Trophoblast cell (in vitro differentiated cells and primary cell): ENCODE data around the gene KIF25.

Source experiments
- DNase-seq, 2 donors: peaks; one replicate each; pipeline ENCODE4 v3.0.0-alpha.2; 2016
- H2AFZ ChIP-seq: 2 replicates; pipeline ENCODE4 v1.6.1; 2013; ENCODE audit warnings: low read length, moderate library complexity, mild to moderate bottlenecking; ENCODE audit not compliant: insufficient read depth, poor library complexity
- H2AK5ac ChIP-seq: 2 replicates; pipeline ENCODE4 v1.6.1; 2013; ENCODE audit warnings: mild to moderate bottlenecking, low read length
- H2BK120ac ChIP-seq: 2 replicates; pipeline ENCODE4 v1.6.1; 2013; ENCODE audit warnings: low read length, mild to moderate bottlenecking, moderate library complexity; ENCODE audit not compliant: insufficient read depth, poor library complexity
- H2BK12ac ChIP-seq: 2 replicates; pipeline ENCODE4 v1.6.1; 2013; ENCODE audit warnings: mild to moderate bottlenecking, low read length, moderate library complexity
- H2BK5ac ChIP-seq: 2 replicates; pipeline ENCODE4 v1.6.1; 2013; ENCODE audit warnings: low read length, low read depth, moderate library complexity, mild to moderate bottlenecking; ENCODE audit not compliant: poor library complexity
- H3K14ac ChIP-seq: 2 replicates; pipeline ENCODE4 v1.6.1; 2013; ENCODE audit warnings: mild to moderate bottlenecking, low read length
- H3K18ac ChIP-seq: 2 replicates; pipeline ENCODE4 v1.6.1; 2013; ENCODE audit warnings: mild to moderate bottlenecking, low read length
- H3K23ac ChIP-seq: 2 replicates; pipeline ENCODE4 v1.6.1; 2013; ENCODE audit warnings: low read length
- H3K27ac ChIP-seq: 2 replicates; pipeline ENCODE4 v1.5.1; 2013; ENCODE audit warnings: low read depth, mild to moderate bottlenecking, inconsistent platforms, low read length, moderate library complexity
- H3K27me3 ChIP-seq: 2 replicates; pipeline ENCODE4 v1.6.1; 2013; ENCODE audit warnings: inconsistent platforms, mild to moderate bottlenecking, low read length, moderate library complexity; ENCODE audit not compliant: insufficient read depth
- H3K36me3 ChIP-seq, 2 experiments: 1 replicate in 1 of 2; 2 replicates in 1 of 2; pipeline ENCODE4 v1.6.1; 2013; ENCODE audit warnings: low read length in 2 of 2, mild to moderate bottlenecking in 2 of 2, moderate library complexity in 1 of 2; ENCODE audit not compliant: insufficient read depth in 2 of 2, control insufficient read depth in 1 of 2
- H3K4ac ChIP-seq: 2 replicates; pipeline ENCODE4 v1.6.1; 2013; ENCODE audit warnings: low read depth, mild to moderate bottlenecking, low read length, moderate library complexity
- H3K4me1 ChIP-seq, 2 experiments: 1 replicate in 1 of 2; 2 replicates in 1 of 2; pipeline ENCODE4 v1.6.1; 2013; ENCODE audit warnings: low read length in 2 of 2, mild to moderate bottlenecking in 2 of 2, moderate library complexity in 1 of 2; ENCODE audit not compliant: insufficient read depth in 2 of 2, control insufficient read depth in 1 of 2
- H3K4me2 ChIP-seq: 2 replicates; pipeline ENCODE4 v1.6.1; 2013; ENCODE audit warnings: inconsistent platforms, mild to moderate bottlenecking, low read length, moderate library complexity
- H3K4me3 ChIP-seq: 2 replicates; pipeline ENCODE4 v1.5.1; 2013; ENCODE audit warnings: mild to moderate bottlenecking, low read depth, low read length, inconsistent platforms
- H3K79me1 ChIP-seq: one replicate; pipeline ENCODE4 v1.6.1; 2013; ENCODE audit warnings: low read length
- H3K79me2 ChIP-seq: 2 replicates; pipeline ENCODE4 v1.6.1; 2013; ENCODE audit warnings: low read length, mild to moderate bottlenecking; ENCODE audit not compliant: control insufficient read depth, insufficient read depth, poor library complexity
- H3K9ac ChIP-seq: 2 replicates; pipeline ENCODE4 v1.6.1; 2013; ENCODE audit warnings: mild to moderate bottlenecking, low read length
- H3K9me3 ChIP-seq: 2 replicates; pipeline ENCODE4 v1.6.1; 2013; ENCODE audit warnings: low read depth, mild to moderate bottlenecking, control low read depth, inconsistent platforms, low read length; ENCODE audit not compliant: insufficient read depth
- H4K12ac ChIP-seq: 2 replicates; pipeline ENCODE4 v1.6.1; 2013; ENCODE audit warnings: low read depth, mild to moderate bottlenecking, low read length, moderate library complexity
- H4K8ac ChIP-seq: 2 replicates; pipeline ENCODE4 v1.6.1; 2013; ENCODE audit warnings: low read depth, mild to moderate bottlenecking, low read length, moderate library complexity
- H4K91ac ChIP-seq: one replicate; pipeline ENCODE4 v1.6.1; 2013; ENCODE audit warnings: low read depth, mild to moderate bottlenecking, low read length, moderate library complexity
- WGBS: extraction: QIAGEN DNeasy Blood & Tissue Kit; methylation state at CpG from one replicate; pipeline ENCODE4 v1.1.7; 2013; ENCODE audit warnings: missing lambda C conversion rate; ENCODE audit not compliant: insufficient read length, insufficient coverage; ENCODE audit errors: extremely low coverage; 5-methylcytosine and 5-hydroxymethylcytosine counted together

KIF25 gene

GRCh38 chr6:168038576-168039140 is 41.2 kb downstream of the KIF25 start:
- no peak overlapping the region for H3K14ac ChIP-seq
- WGBS: no CpG with 5 or more reads among the region's 13 CpGs
- H2BK5ac ChIP-seq: no peak overlapping the region
- H3K27me3 ChIP-seq: no peaks in the 10 kb centered on the region
- H4K91ac ChIP-seq: no peak overlapping the region
- no peak overlapping the region for H3K4ac ChIP-seq
- H4K8ac ChIP-seq: no peak overlapping the region
- no peaks in the 10 kb centered on the region for H3K36me3 ChIP-seq
- no peaks in the 10 kb centered on the region for H3K79me1 ChIP-seq
- H3K18ac ChIP-seq: no peak overlapping the region
- peaks cover 24% of the 10 kb centered on the region for H3K9me3 ChIP-seq
- H4K12ac ChIP-seq: no peak overlapping the region
- no peak overlapping the region for H3K4me2 ChIP-seq
- no peak overlapping the region for H2BK120ac ChIP-seq
- no peak overlapping the region for H3K23ac ChIP-seq
- no peak overlapping the region for H2AK5ac ChIP-seq
- no peak overlapping the region for H2BK12ac ChIP-seq
- no peak overlapping the region for H2AFZ ChIP-seq
- no peak for DNase-seq
- H3K9ac ChIP-seq: no peak overlapping the region
- H3K4me1 ChIP-seq: peaks cover 5 to 15% of the 10 kb centered on the region in 2 experiments
- H3K4me3 ChIP-seq: peak overlapping the region; percentile 16
- no peak overlapping the region for H3K27ac ChIP-seq
- no peaks in the 10 kb centered on the region for H3K79me2 ChIP-seq

DNA sequence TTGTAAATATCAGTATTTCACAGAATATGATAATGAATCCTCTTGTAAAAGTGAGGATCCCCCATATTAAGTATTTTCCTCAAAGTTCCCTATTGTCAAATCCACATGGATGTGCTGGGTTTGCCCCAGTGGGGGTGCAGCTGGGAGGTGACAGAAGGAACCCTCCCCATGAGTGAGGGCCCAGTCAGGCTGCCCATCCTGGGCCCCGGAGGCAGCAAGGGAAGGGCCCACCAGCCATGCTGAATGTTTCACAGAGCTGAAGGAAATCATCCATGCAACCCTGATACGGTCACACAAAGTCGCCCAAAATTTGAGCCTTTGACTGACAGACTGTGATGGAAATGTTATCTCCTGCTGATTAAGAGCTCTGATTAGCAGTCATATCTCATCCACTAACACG is 41.8 kb downstream of the KIF25 start:
- Histone ChIP-seq H3K9ac (no peak overlapping the region), H2AFZ (no peak overlapping the region), H2BK120ac (no peak overlapping the region), H3K79me1 (no peaks in the 10 kb centered on the region), H3K79me2 (no peaks in the 10 kb centered on the region), H3K4ac (no peak overlapping the region), H4K8ac (no peak overlapping the region), H3K18ac (no peak overlapping the region), H3K4me1 (peaks cover 8 to 16% of the 10 kb centered on the region in 2 experiments), H2AK5ac (no peak overlapping the region), H3K4me3 (no peak overlapping the region), H4K12ac (no peak overlapping the region), H2BK5ac (no peak overlapping the region), H3K14ac (no peak overlapping the region), H3K9me3 (peaks cover 24% of the 10 kb centered on the region), H3K36me3 (no peaks in the 10 kb centered on the region), H2BK12ac (no peak overlapping the region), H3K4me2 (no peak overlapping the region), H4K91ac (no peak overlapping the region), H3K27ac (no peak overlapping the region), H3K27me3 (no peaks in the 10 kb centered on the region), H3K23ac (no peak overlapping the region)
- WGBS: no CpG with 5 or more reads among the region's 4 CpGs
- DNase-seq: no peak

- Histone ChIP-seq H3K4me3 (no peak overlapping the region), H3K23ac (no peak overlapping the region), H4K12ac (no peak overlapping the region), H3K36me3 (no peaks in the 10 kb centered on the region), H4K8ac (no peak overlapping the region), H3K14ac (no peak overlapping the region), H2BK12ac (no peak overlapping the region), H3K27ac (no peak overlapping the region), H4K91ac (no peak overlapping the region), H3K9me3 (peaks cover 24% of the 10 kb centered on the region), H3K4me1 (peaks cover 8 to 16% of the 10 kb centered on the region in 2 experiments), H2BK120ac (no peak overlapping the region), H3K4ac (no peak overlapping the region), H2AK5ac (no peak overlapping the region), H3K9ac (no peak overlapping the region), H3K4me2 (no peak overlapping the region), H3K27me3 (no peaks in the 10 kb centered on the region), H2AFZ (no peak overlapping the region), H3K79me1 (no peaks in the 10 kb centered on the region), H2BK5ac (no peak overlapping the region), H3K79me2 (no peaks in the 10 kb centered on the region), H3K18ac (no peak overlapping the region)
- no CpG with 5 or more reads among the region's 13 CpGs for WGBS
- no peak for DNase-seq
Observed at GRCh38 chr6:168039849-168040248, 42.4 kb downstream of the KIF25 start.

GRCh38 chr6:168040856-168041496 is 43.5 kb downstream of the KIF25 start:
- DNase-seq: no peak
- Histone ChIP-seq H2AK5ac (no peak overlapping the region), H4K12ac (no peak overlapping the region), H3K4ac (no peak overlapping the region), H2BK5ac (no peak overlapping the region), H3K36me3 (no peaks in the 10 kb centered on the region), H3K27me3 (no peaks in the 10 kb centered on the region), H4K91ac (no peak overlapping the region), H3K23ac (no peak overlapping the region), H3K9ac (no peak overlapping the region), H2BK120ac (no peak overlapping the region), H2AFZ (no peak overlapping the region), H3K14ac (no peak overlapping the region), H3K4me2 (no peak overlapping the region), H3K79me2 (no peaks in the 10 kb centered on the region), H3K18ac (no peak overlapping the region), H3K4me1 (peaks cover 8 to 12% of the 10 kb centered on the region in 2 experiments), H3K79me1 (no peaks in the 10 kb centered on the region), H3K27ac (no peak overlapping the region), H4K8ac (no peak overlapping the region), H2BK12ac (no peak overlapping the region), H3K9me3 (peaks cover 23% of the 10 kb centered on the region), H3K4me3 (no peak overlapping the region)
- no CpG with 5 or more reads among the region's 15 CpGs for WGBS
